ENCODE measurements around the gene ATP6V0B. TPM values are rescaled to one million over a fixed set of nuclear protein-coding genes. Genes with fewer than 3 reads are reported as not detected.

The ATP6V0B gene
- total and polyA plus RNA-seq, 2 experiments from 2014 or later = 112 to 142 TPM

DNA sequence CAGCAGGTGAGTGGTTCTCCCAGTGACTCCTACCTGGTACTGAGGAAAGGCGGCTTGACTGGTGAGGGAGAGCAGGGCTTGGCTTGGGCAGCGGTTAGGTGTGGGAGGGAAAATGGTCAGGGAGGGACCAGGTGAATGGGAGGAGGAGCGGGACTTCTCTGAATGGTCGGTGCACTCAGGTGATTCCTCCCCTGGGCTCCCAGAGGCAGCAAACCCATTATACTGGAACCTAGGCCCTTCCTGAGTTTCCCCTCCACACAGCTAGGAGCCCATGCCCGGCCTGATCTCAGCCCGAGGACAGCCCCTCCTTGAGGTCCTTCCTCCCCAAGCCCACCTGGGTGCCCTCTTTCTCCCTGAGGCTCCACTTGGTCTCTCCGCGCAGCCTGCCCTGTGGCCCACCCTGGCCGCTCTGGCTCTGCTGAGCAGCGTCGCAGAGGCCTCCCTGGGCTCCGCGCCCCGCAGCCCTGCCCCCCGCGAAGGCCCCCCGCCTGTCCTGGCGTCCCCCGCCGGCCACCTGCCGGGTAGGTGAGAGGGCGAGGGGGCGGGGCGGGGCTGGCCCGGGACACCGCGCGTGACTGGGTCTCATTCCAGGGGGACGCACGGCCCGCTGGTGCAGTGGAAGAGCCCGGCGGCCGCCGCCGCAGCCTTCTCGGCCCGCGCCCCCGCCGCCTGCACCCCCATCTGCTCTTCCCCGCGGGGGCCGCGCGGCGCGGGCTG lies 38.9 kb upstream of the ATP6V0B start:
- Mint-ChIP-seq H3K27ac (no peak overlapping the region), H3K27me3 (ENCODE audit: insufficient read depth, low read depth, poor library complexity) (peaks cover 35% of the 10 kb centered on the region), H3K4me1 (peaks cover 62% of the 10 kb centered on the region), H3K4me3 (peak overlapping the region; percentile 69), H3K9me3 (no peaks in the 10 kb centered on the region), H3K36me3 (ENCODE audit: low read depth) (peaks cover 4% of the 10 kb centered on the region; the same call in 1 of the 3 replicates)
- DNase-seq (ENCODE audit: low spot score) (peak; percentile 70), ATAC-seq (peak; percentile 5)
- H3K4me1 ChIP-seq (ENCODE audit: insufficient read depth) = peaks cover 42% of the 10 kb centered on the region
- peaks cover 32% of the 10 kb centered on the region for H3F3A ChIP-seq (replicated peaks; ENCODE audit: low read depth)
- H4K20me1 ChIP-seq (replicated peaks; ENCODE audit: insufficient read depth) = peaks cover 16% of the 10 kb centered on the region
- peak overlapping the region; percentile 97 for H3K4me2 ChIP-seq
- peak overlapping the region; percentile 69 for H3K4me3 ChIP-seq
- TF ChIP-seq, protein P1, sequence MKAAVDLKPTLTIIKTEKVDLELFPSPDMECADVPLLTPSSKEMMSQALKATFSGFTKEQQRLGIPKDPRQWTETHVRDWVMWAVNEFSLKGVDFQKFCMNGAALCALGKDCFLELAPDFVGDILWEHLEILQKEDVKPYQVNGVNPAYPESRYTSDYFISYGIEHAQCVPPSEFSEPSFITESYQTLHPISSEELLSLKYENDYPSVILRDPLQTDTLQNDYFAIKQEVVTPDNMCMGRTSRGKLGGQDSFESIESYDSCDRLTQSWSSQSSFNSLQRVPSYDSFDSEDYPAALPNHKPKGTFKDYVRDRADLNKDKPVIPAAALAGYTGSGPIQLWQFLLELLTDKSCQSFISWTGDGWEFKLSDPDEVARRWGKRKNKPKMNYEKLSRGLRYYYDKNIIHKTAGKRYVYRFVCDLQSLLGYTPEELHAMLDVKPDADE (IDR thresholded peaks at IDR 0.05) = no peak
- TF ChIP-seq POLR2AphosphoS5 (IDR thresholded peaks at IDR 0.05; ENCODE audit: low read depth) = peak; percentile 44
- TF ChIP-seq, protein P2, sequence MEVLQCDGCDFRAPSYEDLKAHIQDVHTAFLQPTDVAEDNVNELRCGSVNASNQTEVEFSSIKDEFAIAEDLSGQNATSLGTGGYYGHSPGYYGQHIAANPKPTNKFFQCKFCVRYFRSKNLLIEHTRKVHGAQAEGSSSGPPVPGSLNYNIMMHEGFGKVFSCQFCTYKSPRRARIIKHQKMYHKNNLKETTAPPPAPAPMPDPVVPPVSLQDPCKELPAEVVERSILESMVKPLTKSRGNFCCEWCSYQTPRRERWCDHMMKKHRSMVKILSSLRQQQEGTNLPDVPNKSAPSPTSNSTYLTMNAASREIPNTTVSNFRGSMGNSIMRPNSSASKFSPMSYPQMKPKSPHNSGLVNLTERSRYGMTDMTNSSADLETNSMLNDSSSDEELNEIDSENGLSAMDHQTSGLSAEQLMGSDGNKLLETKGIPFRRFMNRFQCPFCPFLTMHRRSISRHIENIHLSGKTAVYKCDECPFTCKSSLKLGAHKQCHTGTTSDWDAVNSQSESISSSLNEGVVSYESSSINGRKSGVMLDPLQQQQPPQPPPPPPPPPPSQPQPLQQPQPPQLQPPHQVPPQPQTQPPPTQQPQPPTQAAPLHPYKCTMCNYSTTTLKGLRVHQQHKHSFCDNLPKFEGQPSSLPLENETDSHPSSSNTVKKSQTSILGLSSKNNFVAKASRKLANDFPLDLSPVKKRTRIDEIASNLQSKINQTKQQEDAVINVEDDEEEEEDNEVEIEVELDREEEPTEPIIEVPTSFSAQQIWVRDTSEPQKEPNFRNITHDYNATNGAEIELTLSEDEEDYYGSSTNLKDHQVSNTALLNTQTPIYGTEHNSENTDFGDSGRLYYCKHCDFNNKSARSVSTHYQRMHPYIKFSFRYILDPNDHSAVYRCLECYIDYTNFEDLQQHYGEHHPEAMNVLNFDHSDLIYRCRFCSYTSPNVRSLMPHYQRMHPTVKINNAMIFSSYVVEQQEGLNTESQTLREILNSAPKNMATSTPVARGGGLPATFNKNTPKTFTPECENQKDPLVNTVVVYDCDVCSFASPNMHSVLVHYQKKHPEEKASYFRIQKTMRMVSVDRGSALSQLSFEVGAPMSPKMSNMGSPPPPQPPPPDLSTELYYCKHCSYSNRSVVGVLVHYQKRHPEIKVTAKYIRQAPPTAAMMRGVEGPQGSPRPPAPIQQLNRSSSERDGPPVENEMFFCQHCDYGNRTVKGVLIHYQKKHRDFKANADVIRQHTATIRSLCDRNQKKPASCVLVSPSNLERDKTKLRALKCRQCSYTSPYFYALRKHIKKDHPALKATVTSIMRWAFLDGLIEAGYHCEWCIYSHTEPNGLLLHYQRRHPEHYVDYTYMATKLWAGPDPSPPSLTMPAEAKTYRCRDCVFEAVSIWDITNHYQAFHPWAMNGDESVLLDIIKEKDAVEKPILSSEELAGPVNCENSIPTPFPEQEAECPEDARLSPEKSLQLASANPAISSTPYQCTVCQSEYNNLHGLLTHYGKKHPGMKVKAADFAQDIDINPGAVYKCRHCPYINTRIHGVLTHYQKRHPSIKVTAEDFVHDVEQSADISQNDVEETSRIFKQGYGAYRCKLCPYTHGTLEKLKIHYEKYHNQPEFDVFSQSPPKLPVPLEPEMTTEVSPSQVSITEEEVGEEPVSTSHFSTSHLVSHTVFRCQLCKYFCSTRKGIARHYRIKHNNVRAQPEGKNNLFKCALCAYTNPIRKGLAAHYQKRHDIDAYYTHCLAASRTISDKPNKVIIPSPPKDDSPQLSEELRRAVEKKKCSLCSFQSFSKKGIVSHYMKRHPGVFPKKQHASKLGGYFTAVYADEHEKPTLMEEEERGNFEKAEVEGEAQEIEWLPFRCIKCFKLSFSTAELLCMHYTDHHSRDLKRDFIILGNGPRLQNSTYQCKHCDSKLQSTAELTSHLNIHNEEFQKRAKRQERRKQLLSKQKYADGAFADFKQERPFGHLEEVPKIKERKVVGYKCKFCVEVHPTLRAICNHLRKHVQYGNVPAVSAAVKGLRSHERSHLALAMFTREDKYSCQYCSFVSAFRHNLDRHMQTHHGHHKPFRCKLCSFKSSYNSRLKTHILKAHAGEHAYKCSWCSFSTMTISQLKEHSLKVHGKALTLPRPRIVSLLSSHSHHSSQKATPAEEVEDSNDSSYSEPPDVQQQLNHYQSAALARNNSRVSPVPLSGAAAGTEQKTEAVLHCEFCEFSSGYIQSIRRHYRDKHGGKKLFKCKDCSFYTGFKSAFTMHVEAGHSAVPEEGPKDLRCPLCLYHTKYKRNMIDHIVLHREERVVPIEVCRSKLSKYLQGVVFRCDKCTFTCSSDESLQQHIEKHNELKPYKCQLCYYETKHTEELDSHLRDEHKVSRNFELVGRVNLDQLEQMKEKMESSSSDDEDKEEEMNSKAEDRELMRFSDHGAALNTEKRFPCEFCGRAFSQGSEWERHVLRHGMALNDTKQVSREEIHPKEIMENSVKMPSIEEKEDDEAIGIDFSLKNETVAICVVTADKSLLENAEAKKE (CRISPR knock-in tag; IDR thresholded peaks at IDR 0.05) = no peak
- no peaks in the 10 kb centered on the region for H3K36me3 ChIP-seq (ENCODE audit: insufficient read depth)
- H3K27ac ChIP-seq (ENCODE audit: low read depth) = peak overlapping the region; percentile 66
- H3K27me3 ChIP-seq (ENCODE audit: insufficient read depth) = peaks cover 8% of the 10 kb centered on the region
- H2AFZ ChIP-seq = peak overlapping the region; percentile 78; the same call in 1 of the 2 replicates
- 0 out of 2 replicates have a peak, but pooled peaks cover 7% of the 10 kb centered on the region for H3K79me2 ChIP-seq (replicated peaks; ENCODE audit: insufficient read depth)
- H3K9me2 ChIP-seq (ENCODE audit: insufficient read depth) = no peaks in the 10 kb centered on the region
